ENCODE measurements around the gene RAB28. TPM values are rescaled to one million over a fixed set of nuclear protein-coding genes. Genes with fewer than 3 reads are reported as not detected.

The RAB28 gene
- polyA plus RNA-seq, 1 of the 3 experiments (the other 2 are of a cell fraction): 10.5 TPM

GRCh38 chr4:13509442-13509841 lies 25.3 kb upstream of the RAB28 start:
- Histone ChIP-seq H2AFZ (ENCODE audit: low read depth) (no peak overlapping the region), H3K9me2 (no peaks in the 10 kb centered on the region; the same call in 1 of the 2 replicates), H3K4me2 (no peak overlapping the region), H3K27ac (ENCODE audit: low read depth in 2 of 2, low read length in 1 of 2) (no peak overlapping the region), H3F3A (replicated peaks; ENCODE audit: insufficient read depth) (no peaks in the 10 kb centered on the region), H3K9me3 (no peaks in the 10 kb centered on the region), H3K79me2 (ENCODE audit: insufficient read depth) (no peaks in the 10 kb centered on the region), H3K36me3 (replicated peaks in 1 of 2; ENCODE audit: control insufficient read depth in 1 of 2, insufficient read depth in 2 of 2, low read length in 1 of 2) (no peaks in the 10 kb centered on the region), H3K27me3 (ENCODE audit: insufficient read depth) (no peaks in the 10 kb centered on the region), H3K4me3 (ENCODE audit: low read depth in 2 of 2, low read length in 1 of 2) (no peak overlapping the region), H3K4me1 (ENCODE audit: control insufficient read depth in 1 of 2, insufficient read depth in 2 of 2, low read depth in 1 of 2, low read length in 1 of 2) (no peaks in the 10 kb centered on the region), H4K20me1 (ENCODE audit: insufficient read depth) (no peaks in the 10 kb centered on the region), H3K9ac (no peak overlapping the region)
- 20% methylated on average over 1 of the region's 1 CpG for WGBS (ENCODE audit: low lambda C conversion rate)
- ChIA-PET CTCF (no interaction called here), POLR2A (no interaction called here)
- DNase-seq: no peak
- TF ChIP-seq RFX5 (IDR thresholded peaks at IDR 0.05; ENCODE audit: low read length) (no peak), IRF3 (IDR thresholded peaks at IDR 0.05; ENCODE audit: low read depth, low read length) (no peak), MAX (IDR thresholded peaks at IDR 0.05; ENCODE audit: low read depth) (no peak), MEF2A (IDR thresholded peaks at IDR 0.05; ENCODE audit: borderline replicate concordance, low read depth) (no peak), USF1 (IDR thresholded peaks at IDR 0.05; ENCODE audit: borderline replicate concordance, low read depth) (no peak), MXI1 (IDR thresholded peaks at IDR 0.05; ENCODE audit: low read depth, low read length) (no peak), TCF12 (IDR thresholded peaks at IDR 0.05) (no peak), EZH2phosphoT487 (IDR thresholded peaks at IDR 0.05; ENCODE audit: borderline replicate concordance, low read depth) (no peak), YY1 (IDR thresholded peaks at IDR 0.05; ENCODE audit: low read depth) (no peak), USF2 (IDR thresholded peaks at IDR 0.05; ENCODE audit: borderline replicate concordance, low read depth, low read length) (no peak), GABPA (IDR thresholded peaks at IDR 0.05; ENCODE audit: low read depth) (no peak), REST (IDR thresholded peaks at IDR 0.05; ENCODE audit: low read depth, low read length) (no peak), CTCF (IDR thresholded peaks at IDR 0.05) (no peak), FOSL2 (IDR thresholded peaks at IDR 0.05; ENCODE audit: borderline replicate concordance, low read depth) (no peak), NFIC (IDR thresholded peaks at IDR 0.05; ENCODE audit: borderline replicate concordance) (no peak), PBX3 (IDR thresholded peaks at IDR 0.05) (no peak), POLR2AphosphoS5 (IDR thresholded peaks at IDR 0.05; ENCODE audit: low read depth, low read length) (no peak), CHD2 (IDR thresholded peaks at IDR 0.05; ENCODE audit: low read length, partially characterized antibody) (no peak), SMC3 (IDR thresholded peaks at IDR 0.05; ENCODE audit: low read depth, low read length) (no peak), RCOR1 (IDR thresholded peaks at IDR 0.05; ENCODE audit: low read length) (no peak)

Data from SK-N-SH (cell line).